Measurements from ENCODE around the gene BIN1.
"Not testable (repeated sequence)": the region's sequence is repeated elsewhere in the genome, so short reads cannot be mapped to it uniquely, and the experiment has no call there.

DNA sequence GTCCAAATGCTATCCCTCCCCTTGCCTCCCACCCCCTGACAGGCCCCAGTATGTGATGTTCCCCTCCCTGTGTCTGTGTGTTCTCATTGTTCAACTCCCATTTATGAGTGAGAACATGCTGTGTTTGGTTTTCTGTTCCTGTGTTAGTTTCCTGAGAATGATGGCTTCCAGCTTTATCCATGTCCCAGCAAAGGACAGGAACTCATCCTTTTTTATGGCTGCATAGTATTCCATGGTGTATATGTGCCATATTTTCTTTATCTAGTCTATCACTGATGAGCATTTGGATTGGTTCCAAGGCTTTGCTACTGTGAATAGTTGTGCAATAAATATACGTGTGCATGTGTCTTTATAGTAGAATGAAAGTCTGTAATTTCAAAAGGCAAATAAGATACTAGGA lies 78.2 kb downstream of the BIN1 start:
- TF ChIP-seq EZH2 (IDR thresholded peaks at IDR 0.05); CTCF (IDR thresholded peaks at IDR 0.05 in 2 of 3, conservative IDR thresholded peaks at IDR 0.05 in 1 of 3; ENCODE audit: borderline replicate concordance in 1 of 3, insufficient read depth in 1 of 3, low read depth in 2 of 3, low read length in 2 of 3); RAD21 (IDR thresholded peaks at IDR 0.05; ENCODE audit: low read depth); POLR2A (IDR thresholded peaks at IDR 0.05; ENCODE audit: borderline replicate concordance, extremely low read depth, insufficient read depth, insufficient read length); SP1 (IDR thresholded peaks at IDR 0.05; ENCODE audit: low read depth); MAX (IDR thresholded peaks at IDR 0.05); TCF7L2 (IDR thresholded peaks at IDR 0.05; ENCODE audit: borderline replicate concordance, extremely low read depth, insufficient read depth, insufficient read length); CEBPB (IDR thresholded peaks at IDR 0.05; ENCODE audit: low read depth); FOSL1 (IDR thresholded peaks at IDR 0.05; ENCODE audit: low read depth); YY1 (IDR thresholded peaks at IDR 0.05; ENCODE audit: extremely low read depth, insufficient replicate concordance, low read depth, low read length): not testable (repeated sequence)
